Activated CD4-positive, alpha-beta T cell treated with anti-CD3 and anti-CD28 coated beads, Interleukin-10, Interleukin-2, amounts not matched to agents 100 ng/mL and 50 ng/mL, durations not matched to agents 16 hours and 8 hours (primary cell): ENCODE data around the gene GPC5.
"Not testable (repeated sequence)": the region's sequence is repeated elsewhere in the genome, so short reads cannot be mapped to it uniquely, and the experiment has no call there.

ENCODE experiments used
- DNase-seq: peaks from one replicate; pipeline ENCODE4 v3.0.0-alpha.2; 2020

GPC5 gene

GRCh38 chr13:92613921-92614320 lies 1215.5 kb downstream of the GPC5 start:
- no peak for DNase-seq

GRCh38 chr13:92621985-92622384 lies 1223.6 kb downstream of the GPC5 start:
- no peak for DNase-seq

GRCh38 chr13:92622905-92623304 lies 1224.5 kb downstream of the GPC5 start:
- no peak for DNase-seq

- DNase-seq = no peak
Observed at GRCh38 chr13:92626274-92626673, 1227.9 kb downstream of the GPC5 start.

GRCh38 chr13:92640936-92641335 lies 1242.5 kb downstream of the GPC5 start:
- DNase-seq = no peak

GRCh38 chr13:92649140-92649813 lies 1250.9 kb downstream of the GPC5 start:
- DNase-seq = no peak

- DNase-seq = no peak
Observed at GRCh38 chr13:92656103-92656502, 1257.7 kb downstream of the GPC5 start.

GRCh38 chr13:92656648-92657047 lies 1258.2 kb downstream of the GPC5 start:
- DNase-seq = no peak

- DNase-seq = no peak
Observed at GRCh38 chr13:92657565-92657964, 1259.1 kb downstream of the GPC5 start.

- no peak for DNase-seq
Observed at GRCh38 chr13:92658293-92658692, 1259.9 kb downstream of the GPC5 start.

GRCh38 chr13:92661406-92661805 lies 1263.0 kb downstream of the GPC5 start:
- DNase-seq = no peak

- no peak for DNase-seq
Observed at GRCh38 chr13:92668157-92668556, 1269.7 kb downstream of the GPC5 start.

GRCh38 chr13:92670096-92670495 lies 1271.7 kb downstream of the GPC5 start:
- DNase-seq = no peak

- no peak for DNase-seq
Observed at GRCh38 chr13:92671821-92672220, 1273.4 kb downstream of the GPC5 start.

GRCh38 chr13:92676246-92676645 lies 1277.8 kb downstream of the GPC5 start:
- no peak for DNase-seq

- DNase-seq = no peak
Observed at GRCh38 chr13:92677571-92677970, 1279.2 kb downstream of the GPC5 start.

GRCh38 chr13:92679602-92680001 lies 1281.2 kb downstream of the GPC5 start:
- DNase-seq = no peak

- DNase-seq = no peak
Observed at GRCh38 chr13:92681239-92681638, 1282.8 kb downstream of the GPC5 start.

- no peak for DNase-seq
Observed at GRCh38 chr13:92682832-92683517, 1284.6 kb downstream of the GPC5 start.

GRCh38 chr13:92694047-92694446 lies 1295.6 kb downstream of the GPC5 start:
- no peak for DNase-seq

- DNase-seq = not testable (repeated sequence)
Observed at GRCh38 chr13:92695827-92696226, 1297.4 kb downstream of the GPC5 start.

- DNase-seq = no peak
Observed at GRCh38 chr13:92716749-92717148, 1318.3 kb downstream of the GPC5 start.

GRCh38 chr13:92717857-92718256 lies 1319.4 kb downstream of the GPC5 start:
- no peak for DNase-seq

GRCh38 chr13:92719868-92720267 lies 1321.4 kb downstream of the GPC5 start:
- no peak for DNase-seq

GRCh38 chr13:92721620-92722019 lies 1323.2 kb downstream of the GPC5 start:
- DNase-seq = no peak
